IPS-NIHi7 (cell line): ENCODE data around the gene NOTCH3.

Experiments
- DNase-seq: peaks from one replicate; pipeline ENCODE4 v3.0.0; 2012; ENCODE audit warnings: mixed read lengths; ENCODE audit errors: extremely low spot score

Gene NOTCH3

DNA sequence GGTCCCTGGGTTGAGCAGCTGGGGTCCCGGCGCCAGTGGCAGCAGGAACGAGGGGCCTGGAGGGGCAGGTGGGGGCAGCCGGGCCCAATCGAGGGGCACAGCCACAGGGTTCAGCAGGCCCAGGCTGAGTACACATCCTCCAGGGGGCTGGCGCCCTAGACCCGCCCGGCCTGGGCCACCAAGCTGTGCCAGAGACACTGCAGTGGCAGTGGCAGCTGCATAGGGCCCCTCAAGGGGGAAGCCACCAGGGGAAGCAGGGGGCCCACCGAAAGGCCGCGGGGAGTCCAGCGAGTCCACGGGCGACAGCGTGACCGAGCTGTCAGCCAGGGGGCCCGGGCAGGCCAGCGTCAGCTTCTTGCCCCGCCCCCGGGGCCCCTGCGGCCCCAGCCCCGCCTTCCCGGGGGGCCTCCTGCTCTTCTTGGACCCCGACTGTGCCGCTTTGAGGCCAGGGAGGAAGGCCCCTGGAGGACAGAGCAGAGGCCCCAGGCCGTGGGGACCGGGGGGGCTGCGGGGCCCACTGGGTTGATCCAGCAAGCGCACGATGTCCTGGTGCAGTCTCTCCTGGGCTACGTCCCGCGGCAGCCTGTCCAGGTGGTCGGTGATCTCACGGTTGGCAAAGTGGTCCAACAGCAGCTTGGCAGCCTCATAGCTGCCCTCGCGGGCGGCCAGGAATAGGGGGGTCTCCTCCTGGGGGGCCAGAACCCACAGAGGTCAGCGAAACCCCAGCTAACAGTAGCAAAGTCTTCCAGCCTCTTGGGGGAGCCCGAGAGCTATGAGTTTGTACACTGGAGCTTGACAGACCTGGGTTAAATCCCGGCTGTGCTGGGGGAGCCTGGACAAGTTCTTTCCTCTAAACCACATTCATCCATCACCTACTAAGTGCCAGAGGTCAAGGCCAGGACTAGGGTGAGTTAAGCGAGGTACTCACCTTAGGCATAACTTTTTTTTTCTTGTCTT lies 39.5 kb downstream of the NOTCH3 start:
- peak; percentile 42 for DNase-seq

DNA sequence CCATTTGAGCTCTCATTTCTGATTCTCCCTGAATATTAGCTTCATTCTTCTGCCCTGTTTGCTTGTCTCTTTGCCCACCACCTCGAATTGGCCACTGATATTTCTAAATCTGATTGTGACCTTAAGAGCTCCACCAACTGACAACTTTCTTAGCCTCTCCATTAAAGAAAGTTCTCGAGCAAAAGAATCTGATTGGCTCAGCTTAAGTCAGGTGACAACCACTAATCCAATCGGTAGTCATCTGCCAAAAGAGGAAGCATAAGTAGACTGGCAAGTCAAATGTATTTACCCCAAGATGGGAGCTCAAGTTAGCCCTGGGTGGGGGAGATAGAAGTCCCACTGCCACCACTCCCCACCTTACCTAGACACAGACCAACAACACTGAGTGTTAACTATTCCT lies 41.5 kb downstream of the NOTCH3 start:
- DNase-seq = no peak

DNA sequence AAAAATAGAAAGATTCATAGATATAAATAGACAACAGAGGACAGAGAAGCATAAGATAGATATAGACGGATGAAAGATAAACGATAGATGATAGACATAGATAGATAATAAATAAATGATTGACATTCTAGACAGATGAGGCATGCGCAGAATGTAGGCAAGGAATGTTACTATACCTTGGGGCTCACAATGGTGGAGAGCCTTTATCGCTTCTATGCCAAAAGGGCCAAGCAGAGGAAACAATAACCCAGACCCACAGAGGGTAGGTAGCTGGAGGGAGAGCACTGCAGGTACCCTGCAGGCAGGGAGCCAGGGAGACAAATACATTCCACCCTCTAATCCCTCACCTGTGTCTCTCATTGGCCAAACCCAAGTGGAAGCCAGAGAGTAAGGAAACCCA lies 44.4 kb downstream of the NOTCH3 start:
- no peak for DNase-seq

DNA sequence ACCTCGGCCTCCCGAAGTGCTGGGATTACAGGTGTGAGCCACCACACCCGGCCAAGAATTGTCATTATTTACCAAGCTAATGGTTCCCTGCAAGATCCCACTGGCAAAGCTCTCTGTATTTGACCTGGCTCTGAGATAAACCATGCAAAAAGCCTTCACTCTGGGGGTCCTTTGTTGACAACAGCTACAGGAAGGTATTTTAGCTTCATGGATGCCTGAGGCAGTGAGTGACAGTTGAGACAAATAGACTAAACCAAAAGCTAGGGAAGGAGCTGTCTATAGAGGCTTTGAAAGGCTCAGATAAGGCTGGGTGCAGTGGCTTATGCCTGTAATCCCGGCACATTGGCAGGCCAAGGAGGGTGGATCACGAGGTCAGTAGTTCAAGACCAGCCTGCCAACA lies 45.5 kb downstream of the NOTCH3 start:
- no peak for DNase-seq

DNA sequence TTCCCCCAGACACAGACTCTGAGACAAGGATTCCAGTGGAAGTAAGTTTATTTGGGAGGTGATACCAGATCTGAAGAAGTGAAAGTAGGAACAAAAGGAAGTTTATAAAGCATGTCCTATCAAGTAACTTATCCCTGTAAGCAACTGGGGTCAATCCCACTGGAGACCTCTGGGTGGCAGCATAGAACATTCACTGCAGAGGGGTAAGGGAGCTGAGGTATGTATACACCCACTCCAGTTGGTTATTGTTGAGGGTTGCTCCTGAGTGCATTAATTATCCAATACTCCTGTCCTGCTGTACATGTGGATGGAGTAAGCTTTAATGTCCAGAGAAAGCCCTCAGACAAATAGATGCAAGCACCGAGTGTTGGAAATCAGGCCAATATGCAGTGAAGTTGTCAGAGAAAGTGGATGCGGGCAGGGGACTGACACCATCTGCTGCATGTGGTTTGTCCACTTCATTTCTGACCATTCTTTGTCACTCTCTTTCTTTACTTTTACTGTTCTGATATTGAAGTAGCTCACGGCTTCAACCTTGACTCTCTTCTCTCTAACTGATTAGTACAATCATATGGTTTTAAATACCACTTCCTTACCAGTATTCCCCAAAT lies 46.7 kb downstream of the NOTCH3 start:
- DNase-seq = peak; percentile 66

DNA sequence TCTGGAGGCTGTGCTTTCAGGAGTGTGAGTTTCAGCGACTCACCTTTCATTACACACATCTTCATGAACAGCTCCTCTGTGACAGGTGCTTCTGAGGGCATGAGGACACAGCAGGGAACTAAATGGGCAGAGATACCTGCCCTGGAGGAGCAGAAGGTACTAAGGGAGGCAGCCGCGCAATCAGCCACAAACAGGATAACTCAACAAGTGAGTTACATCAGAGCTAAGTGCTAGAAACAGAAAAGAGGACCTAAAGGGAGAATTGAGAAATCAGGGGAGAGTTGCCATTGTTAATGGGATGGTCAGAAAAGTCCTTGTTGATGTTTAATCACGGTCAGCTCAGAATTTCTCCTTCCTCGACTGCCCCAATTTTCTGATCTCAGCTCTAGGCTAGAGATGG lies 51.1 kb downstream of the NOTCH3 start:
- DNase-seq = no peak

DNA sequence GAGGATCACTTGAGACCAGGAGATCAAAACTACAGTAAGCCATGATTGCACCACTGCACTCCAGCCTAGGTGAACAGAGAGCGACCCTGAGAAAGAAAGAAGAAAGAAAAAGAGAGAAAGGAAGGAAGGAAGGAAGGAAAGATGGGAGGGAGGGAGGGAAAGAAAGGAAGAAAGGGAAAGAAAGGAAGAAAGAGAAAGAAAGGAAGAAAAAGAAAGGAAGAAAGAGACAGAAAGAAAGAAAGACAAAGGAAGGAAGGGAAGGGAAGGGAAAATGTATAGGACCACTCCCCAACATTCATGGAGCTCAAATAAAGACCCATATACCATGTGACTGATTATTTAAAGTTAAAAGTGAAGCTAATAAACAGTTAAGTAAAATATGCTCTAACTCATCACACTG lies 53.7 kb downstream of the NOTCH3 start:
- no peak for DNase-seq

DNA sequence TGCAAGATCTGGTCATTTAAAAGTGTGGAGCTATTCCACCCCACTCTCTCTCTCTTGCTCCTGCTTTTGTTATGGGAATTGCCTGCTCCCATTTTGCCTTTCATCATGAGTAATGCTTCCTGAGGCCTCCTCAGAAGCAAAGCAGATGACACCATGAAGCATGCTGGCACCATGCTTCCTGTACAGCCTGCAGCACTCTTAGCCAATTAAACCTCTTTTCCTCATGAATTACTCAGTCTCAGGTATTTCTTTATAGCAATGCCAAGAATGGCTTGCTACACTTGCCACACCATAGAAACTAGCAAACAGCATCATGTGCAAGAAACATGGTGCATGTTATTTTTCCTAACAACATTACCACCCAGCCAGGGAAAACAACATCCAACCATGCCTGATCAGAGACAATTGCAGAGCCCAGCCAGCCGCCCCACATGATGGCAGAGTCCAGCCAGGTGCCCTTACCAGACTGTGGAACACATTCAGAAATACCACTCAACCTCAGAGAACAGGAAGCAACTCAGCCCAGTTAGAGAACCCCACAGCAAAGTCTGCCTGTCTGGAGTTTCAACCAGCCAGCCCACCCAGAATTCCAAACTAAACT lies 56.6 kb downstream of the NOTCH3 start:
- no peak for DNase-seq

DNA sequence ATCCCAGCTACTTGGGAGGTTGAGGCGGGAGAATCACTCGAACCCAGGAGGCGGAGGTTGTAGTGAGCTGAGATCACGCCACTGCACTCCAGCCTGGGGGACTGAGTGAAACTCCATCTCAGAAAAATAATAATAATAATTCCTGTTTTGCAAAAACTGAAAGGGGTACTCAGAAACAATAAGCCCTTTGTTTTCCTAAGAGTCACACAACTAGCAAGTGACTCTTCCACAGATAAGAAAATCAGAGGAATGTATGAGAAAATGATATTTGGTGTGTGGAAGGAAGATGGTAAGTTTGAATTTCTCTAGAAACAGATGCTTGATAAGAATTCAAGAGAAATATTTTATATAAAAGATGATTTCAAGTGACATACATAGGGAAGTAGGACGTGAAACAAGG lies 58.5 kb downstream of the NOTCH3 start:
- DNase-seq = no peak

DNA sequence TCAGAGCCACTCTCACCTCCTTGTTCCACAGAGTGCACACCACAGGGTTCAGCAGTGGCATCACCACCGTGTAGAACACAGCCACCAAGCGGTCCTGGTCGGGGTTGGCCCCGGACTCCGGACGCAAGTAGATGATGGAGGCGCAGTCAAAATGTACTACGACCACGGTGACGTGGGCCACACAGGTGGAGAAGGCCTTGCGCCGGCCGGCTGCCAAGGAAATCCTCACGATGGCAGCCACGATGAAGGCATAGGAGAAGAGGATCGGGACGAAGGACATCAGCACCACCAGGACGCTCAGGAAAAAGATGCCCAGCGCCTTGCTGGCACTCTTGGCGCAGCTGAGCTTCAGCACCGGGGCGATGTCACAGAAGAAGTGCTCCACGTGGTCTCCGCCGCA lies 59.7 kb downstream of the NOTCH3 start:
- DNase-seq = no peak

DNA sequence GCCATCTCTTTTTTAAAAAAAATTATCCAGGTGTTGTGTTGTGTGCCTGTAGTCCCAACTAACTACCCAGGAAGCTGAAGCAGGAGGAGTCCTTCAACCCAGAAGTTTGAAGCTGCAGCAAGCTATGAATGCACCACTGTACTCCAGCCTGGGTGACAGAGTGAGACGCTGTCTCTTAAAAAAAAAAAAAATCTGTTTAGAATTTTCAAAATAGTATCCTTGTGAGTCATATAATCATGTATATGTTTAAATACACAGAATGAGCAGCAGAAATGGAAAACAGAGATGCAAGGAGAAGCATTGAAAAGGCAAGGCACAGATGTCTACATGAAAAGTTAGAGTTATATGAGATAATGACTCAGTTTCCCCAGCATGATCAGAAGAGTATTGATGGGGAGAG lies 62.4 kb downstream of the NOTCH3 start:
- DNase-seq = no peak

DNA sequence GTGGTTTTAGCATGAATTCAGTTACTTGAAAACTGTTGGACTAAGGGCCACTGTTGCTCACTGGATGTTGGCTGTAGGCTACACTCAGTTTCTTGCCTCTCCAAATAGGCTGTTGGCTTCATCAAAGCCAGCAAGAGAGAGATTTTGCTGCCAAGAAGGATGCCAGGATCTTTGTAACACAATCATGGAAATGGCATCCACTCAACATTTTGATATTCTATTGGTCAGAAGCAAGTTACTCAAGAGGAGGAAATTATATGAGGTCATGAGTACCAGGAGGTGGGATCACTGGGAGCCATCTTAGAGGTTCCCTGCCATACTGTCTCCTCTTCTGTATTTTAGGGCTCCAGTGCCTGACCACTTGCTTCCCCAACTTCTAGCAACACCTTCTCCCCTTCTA lies 63.0 kb downstream of the NOTCH3 start:
- DNase-seq = no peak

DNA sequence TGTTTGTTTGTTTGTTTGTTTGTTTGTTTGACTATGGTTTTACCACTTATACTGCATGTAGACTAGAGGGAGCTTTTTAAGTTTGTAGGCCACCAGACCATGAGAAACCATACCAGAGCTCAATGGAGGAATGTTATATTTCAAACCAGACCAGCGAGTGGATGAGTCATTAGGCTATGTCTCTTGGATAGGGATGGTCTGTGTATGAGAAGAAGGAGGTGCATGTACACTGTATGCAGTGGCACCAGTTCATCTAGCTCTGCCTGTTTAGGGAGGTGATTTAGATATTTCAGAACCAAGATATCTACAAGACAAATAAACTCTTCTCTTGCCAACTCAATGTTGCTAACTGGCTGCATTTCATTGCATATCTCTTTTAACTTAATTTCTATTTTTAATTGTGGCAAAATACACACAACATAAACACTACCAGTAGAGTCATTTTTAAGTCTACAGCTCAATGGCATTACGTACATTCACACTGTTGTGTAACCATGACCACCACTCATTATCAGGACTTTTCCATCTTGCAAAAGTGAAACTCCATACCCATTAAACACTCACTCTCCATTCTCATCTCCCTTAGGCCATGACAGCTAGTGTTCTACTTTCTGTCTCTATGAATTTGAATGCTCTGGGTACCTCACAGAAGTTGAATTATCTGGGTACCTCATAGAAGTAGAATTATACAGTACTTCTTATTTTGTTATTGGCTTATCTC lies 64.4 kb downstream of the NOTCH3 start:
- no peak for DNase-seq

DNA sequence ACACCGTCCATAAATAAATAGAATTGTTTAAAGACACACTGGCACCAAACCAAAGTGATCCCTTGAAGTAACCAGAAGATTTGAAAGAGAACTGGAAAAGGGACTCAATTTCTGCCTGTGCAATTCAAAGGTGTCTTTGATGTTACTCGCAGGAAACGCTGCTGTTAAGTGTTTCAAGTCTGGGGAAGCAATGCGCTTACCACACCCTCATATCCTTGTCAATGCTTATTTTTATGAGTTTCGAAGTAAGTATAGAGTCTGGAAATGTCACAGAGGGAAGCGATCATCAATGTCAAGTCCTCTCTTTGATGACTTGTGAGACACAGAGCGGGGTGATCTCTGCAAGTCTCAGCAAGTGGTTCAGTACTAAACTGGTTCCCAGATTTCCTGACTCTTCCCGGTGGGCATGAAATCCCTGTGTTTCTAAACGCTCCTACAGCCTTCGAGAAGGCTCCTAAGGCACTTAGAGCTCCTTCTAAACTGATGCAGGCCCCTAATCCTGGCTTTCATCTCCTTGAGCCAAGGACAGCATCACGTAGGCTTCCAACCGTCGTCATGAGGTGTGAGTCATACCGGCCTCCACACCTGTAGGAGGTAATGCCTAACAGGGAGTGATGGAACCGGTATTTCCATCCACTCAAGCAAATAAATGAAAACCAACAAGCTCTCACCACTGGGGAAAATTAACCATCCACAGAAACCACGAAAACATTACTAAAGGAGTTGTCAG lies 70.8 kb downstream of the NOTCH3 start:
- no peak for DNase-seq

DNA sequence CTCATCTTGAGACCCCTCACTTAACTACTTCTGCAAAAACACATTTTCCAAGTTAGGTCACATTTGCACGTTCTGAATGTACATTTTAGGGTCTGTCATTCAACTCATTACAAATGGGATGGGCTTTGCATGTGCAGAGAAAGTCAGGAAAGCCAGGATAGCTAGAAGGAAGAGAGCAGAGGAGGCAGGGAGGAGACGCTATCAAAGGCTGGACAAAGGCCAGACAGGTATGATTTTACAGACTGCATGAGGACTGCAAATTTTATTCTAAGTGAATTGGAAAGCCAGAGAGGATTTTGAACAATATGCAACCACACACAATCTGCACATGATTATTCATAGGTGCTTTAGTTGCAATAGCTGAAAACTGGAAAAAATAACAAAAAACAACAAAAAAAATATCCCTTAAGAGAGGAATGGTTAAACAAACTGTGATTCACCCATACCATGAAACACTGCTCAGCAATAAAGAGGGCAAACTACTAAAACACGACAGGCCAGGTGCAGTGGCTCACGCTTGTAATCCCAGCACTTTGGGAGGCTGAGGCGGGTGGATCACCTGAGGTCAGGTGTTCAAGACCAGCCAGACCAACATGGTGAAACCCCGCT lies 72.5 kb downstream of the NOTCH3 start:
- DNase-seq = no peak

DNA sequence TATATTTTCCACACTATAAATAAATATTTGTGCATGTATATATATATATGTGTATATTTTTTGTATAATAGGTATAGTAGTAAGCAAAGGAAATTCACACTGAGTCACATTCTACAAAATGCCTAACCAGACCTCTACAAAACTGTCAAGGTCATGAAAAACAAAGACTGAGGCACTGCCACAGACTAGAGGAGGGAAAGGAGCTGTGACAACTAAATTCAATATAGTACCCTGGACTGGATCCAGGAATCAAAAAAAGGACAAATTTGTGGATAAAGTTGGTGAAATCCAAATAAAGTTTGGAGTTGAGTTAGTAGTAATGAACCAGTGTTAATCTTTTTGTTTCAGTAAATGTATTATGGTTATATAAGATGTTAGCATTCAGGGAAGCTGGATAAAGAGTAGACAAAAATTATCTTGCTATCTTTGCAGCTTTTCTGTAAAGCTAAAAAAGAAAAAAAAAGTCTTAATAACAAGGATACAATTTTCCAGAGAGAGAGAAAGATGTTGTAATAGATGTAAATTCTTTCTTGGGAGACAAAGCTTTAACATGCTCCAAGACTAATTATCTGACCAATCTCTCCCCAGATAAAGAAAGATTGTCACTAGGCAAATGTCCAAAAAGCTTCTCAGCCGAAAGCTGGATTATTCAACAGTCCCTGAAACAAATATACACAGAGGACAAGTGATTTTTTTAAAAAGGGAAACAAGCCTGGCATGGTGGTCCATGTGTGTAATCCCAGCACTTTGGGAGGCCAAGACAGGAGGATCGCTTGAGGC lies 74.5 kb downstream of the NOTCH3 start:
- DNase-seq = no peak

DNA sequence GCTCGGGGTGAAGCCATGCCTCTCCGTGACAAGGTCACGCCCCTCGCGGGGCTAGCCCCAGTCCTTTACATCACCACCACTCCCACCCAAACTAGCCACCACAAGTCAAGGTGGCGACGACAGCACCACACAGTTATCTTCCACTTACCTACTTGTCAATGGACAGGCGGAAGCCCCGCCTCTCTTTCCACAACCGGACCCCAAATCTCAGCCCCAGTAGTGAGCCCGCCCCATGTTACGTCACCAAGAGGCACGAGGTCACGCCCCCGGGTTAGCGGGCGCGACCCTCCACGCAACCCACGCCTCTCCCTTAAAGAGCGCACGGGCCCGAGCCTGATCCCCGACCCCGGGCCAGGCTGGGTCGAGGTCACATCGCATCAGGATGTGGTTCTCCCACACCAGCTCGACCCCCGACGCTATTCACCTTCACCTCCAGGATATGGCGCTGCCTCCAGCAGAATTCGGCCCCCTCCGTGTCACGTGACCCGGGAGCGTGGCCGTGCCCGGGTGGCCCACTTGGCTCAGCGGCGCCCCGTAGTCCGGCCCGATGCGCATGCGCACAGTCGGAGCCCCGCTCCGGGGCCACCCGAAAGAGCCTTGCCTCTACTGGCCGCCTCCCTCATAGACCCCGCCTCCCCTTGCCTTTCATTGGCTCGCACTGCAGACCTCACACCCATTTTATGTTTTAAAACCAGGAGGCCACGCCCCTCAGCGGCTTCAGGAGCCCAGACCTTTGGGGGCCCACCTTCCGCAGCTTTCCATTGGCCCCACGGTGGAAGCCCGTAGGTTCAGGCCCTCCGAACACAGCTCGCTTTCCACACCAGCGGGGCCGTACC lies 75.3 kb downstream of the NOTCH3 start:
- DNase-seq = peak; percentile 100

DNA sequence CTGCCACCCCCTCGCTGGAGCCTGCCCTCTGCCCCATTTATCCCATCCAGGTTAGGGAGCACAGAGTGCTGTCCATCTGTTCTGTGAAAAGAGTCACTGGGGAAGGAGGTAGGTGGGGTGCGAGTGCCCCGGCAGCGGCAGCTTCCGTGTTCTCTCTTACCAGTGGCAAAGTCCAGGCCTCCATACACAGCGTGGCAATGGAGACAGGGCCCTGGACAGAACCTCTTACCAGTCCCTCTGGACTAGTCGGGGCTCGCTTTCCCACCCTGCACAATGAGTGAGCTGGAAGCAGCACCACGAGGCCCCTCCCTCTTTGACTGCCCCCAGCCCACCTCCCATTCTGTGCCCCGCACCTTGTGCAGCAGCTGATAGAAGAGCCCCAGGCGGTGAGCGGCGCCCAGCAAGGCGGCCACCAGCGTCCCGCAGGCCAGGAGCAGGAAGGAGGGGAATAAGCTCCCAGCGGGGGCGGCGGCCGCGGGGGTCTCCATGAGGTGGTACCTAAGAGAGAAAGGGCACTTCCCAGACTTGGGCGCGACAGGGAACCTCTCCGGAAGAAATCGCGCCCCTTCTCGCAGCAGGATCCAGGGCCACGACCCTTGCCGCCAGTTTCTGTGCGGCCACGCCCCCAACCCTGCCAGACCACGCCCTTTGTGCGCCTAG lies 76.1 kb downstream of the NOTCH3 start:
- DNase-seq = no peak

DNA sequence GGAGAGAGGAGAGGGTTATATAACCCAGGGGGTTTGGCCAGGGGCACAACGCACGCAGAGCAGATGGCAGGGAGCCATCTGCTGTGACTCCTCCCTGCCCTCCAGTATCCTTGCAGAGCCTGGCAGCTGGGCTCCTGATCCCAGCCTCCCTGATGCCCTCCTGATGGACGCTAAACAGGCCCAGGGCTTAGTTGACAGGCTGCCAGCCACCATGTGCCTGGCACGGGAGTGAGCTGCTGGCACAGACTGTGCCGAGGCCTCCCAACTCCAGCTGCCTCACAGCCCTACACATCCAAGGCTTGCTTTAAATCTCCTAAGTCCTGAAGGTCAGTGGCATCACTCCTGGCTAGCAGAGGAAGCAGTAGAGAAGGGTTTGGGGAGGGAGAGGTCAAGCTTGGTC lies 76.9 kb downstream of the NOTCH3 start:
- no peak for DNase-seq
